ENCODE measurements around the gene ANKRD28. TPM values are rescaled to one million over a fixed set of nuclear protein-coding genes. Genes with fewer than 3 reads are reported as not detected.

Gene ANKRD28
- total RNA-seq, 1 experiment from 2014 or later = 89.3 TPM

DNA sequence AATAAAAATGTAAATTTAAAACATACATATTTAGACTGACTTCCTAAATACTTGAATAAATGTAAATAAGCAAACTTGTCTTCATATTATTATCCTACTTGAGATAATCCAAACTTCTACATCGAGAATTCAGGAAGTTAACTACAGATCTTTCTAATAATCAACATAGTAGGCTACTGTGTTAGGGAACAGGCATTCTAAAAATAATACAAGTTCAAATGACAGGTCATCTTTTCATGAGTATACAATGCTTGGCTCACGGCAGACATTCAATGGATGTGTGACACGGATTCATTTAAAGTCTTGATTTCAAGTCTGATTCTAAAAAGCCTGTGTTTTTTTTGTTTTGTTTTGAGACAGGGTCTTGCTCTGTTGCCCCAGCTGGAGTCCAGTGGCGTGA lies 107.5 kb downstream of the ANKRD28 start:
- ChIA-PET POLR2A (no interaction called here), CTCF (no interaction called here)
- DNase-seq (ENCODE audit: low read depth, low spot score) (no peak), ATAC-seq (no peak)
- in situ Hi-C loops (cut with HindIII; ENCODE audit: low pct_unique_long_range_greater_than_20kb, low sequenced_read_pairs) = no loop called here
- no peaks in the 10 kb centered on the region for H3K9me3 ChIP-seq (ENCODE audit: control insufficient read depth, insufficient read depth, low read depth, low read length)
- BruUV-seq (replicated peaks) = no TSS peak
- intact Hi-C loops (cut with micrococcal nuclease; ENCODE audit: unreplicated experiment) = no loop called here
- TF ChIP-seq TCF7L2 (IDR thresholded peaks at IDR 0.05; ENCODE audit: low read depth, low read length) = no peak
- TF ChIP-seq, protein P1, sequence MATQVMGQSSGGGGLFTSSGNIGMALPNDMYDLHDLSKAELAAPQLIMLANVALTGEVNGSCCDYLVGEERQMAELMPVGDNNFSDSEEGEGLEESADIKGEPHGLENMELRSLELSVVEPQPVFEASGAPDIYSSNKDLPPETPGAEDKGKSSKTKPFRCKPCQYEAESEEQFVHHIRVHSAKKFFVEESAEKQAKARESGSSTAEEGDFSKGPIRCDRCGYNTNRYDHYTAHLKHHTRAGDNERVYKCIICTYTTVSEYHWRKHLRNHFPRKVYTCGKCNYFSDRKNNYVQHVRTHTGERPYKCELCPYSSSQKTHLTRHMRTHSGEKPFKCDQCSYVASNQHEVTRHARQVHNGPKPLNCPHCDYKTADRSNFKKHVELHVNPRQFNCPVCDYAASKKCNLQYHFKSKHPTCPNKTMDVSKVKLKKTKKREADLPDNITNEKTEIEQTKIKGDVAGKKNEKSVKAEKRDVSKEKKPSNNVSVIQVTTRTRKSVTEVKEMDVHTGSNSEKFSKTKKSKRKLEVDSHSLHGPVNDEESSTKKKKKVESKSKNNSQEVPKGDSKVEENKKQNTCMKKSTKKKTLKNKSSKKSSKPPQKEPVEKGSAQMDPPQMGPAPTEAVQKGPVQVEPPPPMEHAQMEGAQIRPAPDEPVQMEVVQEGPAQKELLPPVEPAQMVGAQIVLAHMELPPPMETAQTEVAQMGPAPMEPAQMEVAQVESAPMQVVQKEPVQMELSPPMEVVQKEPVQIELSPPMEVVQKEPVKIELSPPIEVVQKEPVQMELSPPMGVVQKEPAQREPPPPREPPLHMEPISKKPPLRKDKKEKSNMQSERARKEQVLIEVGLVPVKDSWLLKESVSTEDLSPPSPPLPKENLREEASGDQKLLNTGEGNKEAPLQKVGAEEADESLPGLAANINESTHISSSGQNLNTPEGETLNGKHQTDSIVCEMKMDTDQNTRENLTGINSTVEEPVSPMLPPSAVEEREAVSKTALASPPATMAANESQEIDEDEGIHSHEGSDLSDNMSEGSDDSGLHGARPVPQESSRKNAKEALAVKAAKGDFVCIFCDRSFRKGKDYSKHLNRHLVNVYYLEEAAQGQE (IDR thresholded peaks at IDR 0.05; ENCODE audit: insufficient read depth in 1 of 2, low read depth in 2 of 2, low read length in 1 of 2) = no peak
- TF ChIP-seq SIN3A (IDR thresholded peaks at IDR 0.05; ENCODE audit: borderline replicate concordance, insufficient read depth, low read depth, low read length) = no peak
- TF ChIP-seq POLR2AphosphoS5 (IDR thresholded peaks at IDR 0.05; ENCODE audit: low read depth, low read length) = no peak
- TF ChIP-seq, protein P2, sequence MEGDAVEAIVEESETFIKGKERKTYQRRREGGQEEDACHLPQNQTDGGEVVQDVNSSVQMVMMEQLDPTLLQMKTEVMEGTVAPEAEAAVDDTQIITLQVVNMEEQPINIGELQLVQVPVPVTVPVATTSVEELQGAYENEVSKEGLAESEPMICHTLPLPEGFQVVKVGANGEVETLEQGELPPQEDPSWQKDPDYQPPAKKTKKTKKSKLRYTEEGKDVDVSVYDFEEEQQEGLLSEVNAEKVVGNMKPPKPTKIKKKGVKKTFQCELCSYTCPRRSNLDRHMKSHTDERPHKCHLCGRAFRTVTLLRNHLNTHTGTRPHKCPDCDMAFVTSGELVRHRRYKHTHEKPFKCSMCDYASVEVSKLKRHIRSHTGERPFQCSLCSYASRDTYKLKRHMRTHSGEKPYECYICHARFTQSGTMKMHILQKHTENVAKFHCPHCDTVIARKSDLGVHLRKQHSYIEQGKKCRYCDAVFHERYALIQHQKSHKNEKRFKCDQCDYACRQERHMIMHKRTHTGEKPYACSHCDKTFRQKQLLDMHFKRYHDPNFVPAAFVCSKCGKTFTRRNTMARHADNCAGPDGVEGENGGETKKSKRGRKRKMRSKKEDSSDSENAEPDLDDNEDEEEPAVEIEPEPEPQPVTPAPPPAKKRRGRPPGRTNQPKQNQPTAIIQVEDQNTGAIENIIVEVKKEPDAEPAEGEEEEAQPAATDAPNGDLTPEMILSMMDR (IDR thresholded peaks at IDR 0.05) = no peak
- peaks cover 34% of the 10 kb centered on the region for H3K36me3 ChIP-seq (ENCODE audit: control insufficient read depth, insufficient read depth, low read length)
- H3K4me3 ChIP-seq (ENCODE audit: low read depth in 2 of 2, low read length in 2 of 2) = no peak overlapping the region
- peaks cover 9% of the 10 kb centered on the region for H3K4me1 ChIP-seq (ENCODE audit: control insufficient read depth, insufficient read depth, low read length)
- H3K27me3 ChIP-seq (ENCODE audit: control insufficient read depth, insufficient read depth, low read length) = no peaks in the 10 kb centered on the region
- H3K27ac ChIP-seq (ENCODE audit: low read length) = no peak overlapping the region; the same call in 1 of the 2 replicates

DNA sequence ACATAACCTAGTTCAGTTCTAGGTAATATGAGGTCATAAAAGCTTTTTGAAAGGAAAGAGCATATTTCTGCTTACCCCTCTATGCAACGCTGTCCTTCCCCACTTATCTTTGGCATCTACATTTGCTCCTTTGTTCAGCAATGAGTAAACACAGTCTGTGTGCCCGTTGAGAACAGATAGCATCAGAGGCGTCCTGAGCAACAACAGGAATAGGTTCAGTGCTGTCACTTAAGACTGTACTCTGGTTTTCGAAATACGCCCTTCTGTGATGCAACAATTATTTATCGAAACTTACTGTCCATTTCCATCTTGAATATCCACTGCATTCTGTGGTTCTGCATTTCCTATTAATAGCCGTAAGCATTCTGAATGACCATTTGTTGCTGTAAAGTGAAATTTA lies 111.9 kb downstream of the ANKRD28 start:
- ChIA-PET POLR2A (no interaction called here), CTCF (no interaction called here)
- BruUV-seq (replicated peaks) = no TSS peak
- intact Hi-C loops (cut with micrococcal nuclease; ENCODE audit: unreplicated experiment) = no loop called here
- in situ Hi-C loops (cut with HindIII; ENCODE audit: low pct_unique_long_range_greater_than_20kb, low sequenced_read_pairs) = no loop called here
- DNase-seq (ENCODE audit: low read depth, low spot score) = no peak
- Histone ChIP-seq H3K27ac (ENCODE audit: low read length) (peak overlapping the region; percentile 48; the same call in 1 of the 2 replicates), H3K9me3 (ENCODE audit: control insufficient read depth, insufficient read depth, low read depth, low read length) (no peaks in the 10 kb centered on the region), H3K27me3 (ENCODE audit: control insufficient read depth, insufficient read depth, low read length) (no peaks in the 10 kb centered on the region), H3K4me1 (ENCODE audit: control insufficient read depth, insufficient read depth, low read length) (peaks cover 28% of the 10 kb centered on the region), H3K36me3 (ENCODE audit: control insufficient read depth, insufficient read depth, low read length) (peaks cover 41% of the 10 kb centered on the region), H3K4me3 (ENCODE audit: low read depth in 2 of 2, low read length in 2 of 2) (no peak overlapping the region)
- TF ChIP-seq, protein P2 (IDR thresholded peaks at IDR 0.05) = no peak
- TF ChIP-seq, protein P1 (IDR thresholded peaks at IDR 0.05; ENCODE audit: insufficient read depth in 1 of 2, low read depth in 2 of 2, low read length in 1 of 2) = no peak
- TF ChIP-seq SIN3A (IDR thresholded peaks at IDR 0.05; ENCODE audit: borderline replicate concordance, insufficient read depth, low read depth, low read length) = no peak
- TF ChIP-seq TCF7L2 (IDR thresholded peaks at IDR 0.05; ENCODE audit: low read depth, low read length) = no peak
- TF ChIP-seq POLR2AphosphoS5 (IDR thresholded peaks at IDR 0.05; ENCODE audit: low read depth, low read length) = no peak
- peak; percentile 74; the same call in 1 of the 2 replicates for ATAC-seq
